GF-D8 (cell line): ENCODE data around the gene KIAA1143.
A peak's percentile ranks its signal among the peaks of the same experiment; 100 is the strongest.

ENCODE experiments used
- DNase-seq: peaks from one replicate; lab custom pipeline; 2025; lab: John Stamatoyannopoulos, UW

KIAA1143 gene

DNA sequence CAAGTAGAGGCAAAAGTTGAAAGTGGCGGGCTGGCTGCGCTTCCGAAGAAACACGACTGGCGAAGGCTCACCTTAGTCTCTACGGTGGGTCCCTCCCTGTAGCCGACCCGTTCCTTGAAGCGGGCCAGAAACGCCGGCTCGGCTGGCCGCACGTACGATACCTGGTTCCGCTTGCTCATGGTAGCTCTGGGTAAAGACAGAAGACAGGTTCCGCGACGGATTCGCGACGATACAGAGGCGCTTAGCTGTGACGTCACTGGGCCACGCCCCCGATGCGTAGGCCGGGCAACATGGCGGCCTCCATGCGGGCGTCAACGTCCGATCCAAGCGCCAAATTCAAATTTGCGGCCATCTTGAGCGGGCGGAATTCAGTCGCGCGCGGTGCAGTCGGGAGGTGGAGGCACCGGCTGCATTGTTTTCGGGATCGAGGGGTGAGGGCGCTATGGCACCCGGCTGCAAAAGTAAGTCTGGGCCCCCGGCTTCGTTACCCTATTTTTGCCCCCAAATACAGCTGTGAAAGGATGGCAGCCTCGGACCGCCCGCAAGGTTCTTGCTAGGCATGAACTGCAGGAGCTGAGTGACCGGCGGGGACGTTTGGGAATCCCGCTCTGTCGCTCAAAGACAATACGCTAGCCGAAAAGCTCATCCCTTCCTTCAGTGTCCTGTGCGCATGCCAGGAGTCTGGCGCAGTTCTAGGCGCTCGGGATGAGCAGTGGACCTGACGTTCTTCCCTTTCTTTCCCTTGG is at the start of gene KIAA1143, which contains the start of gene KIF15:
Gene KIAA1143 (minus strand): TSS at position 196 of the 746 bp plus-strand sequence. CDS start 17 bp downstream, at position 179.
Gene KIF15 (plus strand): TSS at position 371 of the 746 bp plus-strand sequence. CDS start 72 bp downstream, at position 443.
- peak; percentile 83 for DNase-seq

- no peak for DNase-seq
These were observed 44.5 kb upstream of the KIAA1143 start for GRCh38 chr3:44805960-44806359.

DNA sequence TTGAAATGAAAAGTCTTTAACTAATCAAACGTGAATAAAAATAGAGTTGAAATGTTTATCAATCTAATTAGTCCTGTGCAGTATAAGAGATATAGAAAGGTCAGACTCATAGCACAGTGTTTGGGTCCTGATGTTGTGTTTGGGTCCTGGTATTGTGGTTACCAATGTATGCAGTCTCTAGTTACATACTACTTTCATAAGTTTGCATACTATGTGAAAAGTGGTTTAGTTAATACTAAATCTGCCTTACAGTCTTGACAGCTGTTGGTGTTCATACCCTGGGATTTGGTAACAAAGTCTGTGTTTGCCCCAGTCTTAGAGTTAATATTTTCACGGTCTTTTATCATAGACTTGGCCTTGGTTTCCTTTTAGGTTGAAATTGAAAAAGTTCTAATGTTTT is 41.9 kb upstream of the KIAA1143 start:
- no peak for DNase-seq

- DNase-seq = peak; percentile 42
These were observed 40.6 kb upstream of the KIAA1143 start for GRCh38 chr3:44802011-44802410.

- DNase-seq = no peak
These were observed 33.8 kb upstream of the KIAA1143 start for GRCh38 chr3:44795197-44795596.

GRCh38 chr3:44782891-44783290 is 21.5 kb upstream of the KIAA1143 start:
- no peak for DNase-seq

GRCh38 chr3:44772099-44772442 is 10.7 kb upstream of the KIAA1143 start:
- DNase-seq = no peak

DNA sequence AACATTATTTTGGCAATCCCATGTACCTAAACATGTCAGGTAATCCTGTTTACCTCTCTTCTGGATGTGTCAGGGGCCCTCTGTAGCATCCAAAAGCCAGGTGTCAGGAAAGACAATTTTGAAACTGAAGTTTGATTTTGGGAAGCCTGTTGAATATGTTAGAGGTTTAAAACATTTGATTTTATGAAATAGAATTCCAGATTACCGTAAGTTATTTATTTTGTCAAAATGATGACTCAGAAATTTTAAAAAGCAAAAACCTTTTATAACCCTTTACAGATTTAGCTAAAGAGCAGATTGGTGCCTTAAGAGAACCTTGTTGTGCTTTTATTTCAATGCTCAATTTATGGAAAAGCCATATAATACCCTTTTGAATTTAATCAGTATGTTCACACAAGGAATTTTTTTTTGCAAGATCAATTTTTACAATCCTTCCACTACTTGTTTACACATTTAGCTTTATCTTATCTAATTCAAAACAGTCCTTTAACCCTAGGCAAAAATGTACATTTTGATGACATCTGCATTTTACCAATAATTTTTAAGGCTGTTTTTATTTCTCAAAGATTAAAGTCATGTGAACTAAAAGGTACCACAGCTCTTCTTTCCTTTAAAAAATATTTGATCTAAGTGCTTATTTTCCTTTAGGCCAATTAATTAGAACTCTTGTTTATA is 10.1 kb upstream of the KIAA1143 start:
- DNase-seq = no peak

GRCh38 chr3:44764248-44764647 is 2.8 kb upstream of the KIAA1143 start:
- DNase-seq = no peak

DNA sequence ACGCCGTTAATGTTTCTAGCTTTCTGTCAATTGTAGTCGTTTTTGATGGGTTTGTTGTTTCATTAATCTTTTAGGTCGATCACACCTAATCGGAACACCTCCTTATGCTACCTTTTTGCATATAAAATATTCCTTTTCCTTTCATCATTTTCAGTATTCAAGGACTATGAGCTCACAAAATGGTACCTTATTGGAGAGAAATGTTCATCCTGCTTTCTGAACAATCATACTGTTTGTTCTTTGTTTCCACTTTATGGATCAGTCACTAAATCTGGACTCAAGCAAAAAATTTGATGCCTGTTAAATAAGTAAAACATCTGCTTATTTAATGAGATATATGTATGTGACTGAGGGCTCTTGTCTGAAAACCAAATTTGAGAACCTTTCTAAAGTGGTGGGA is 1.3 kb upstream of the KIAA1143 start:
- no peak for DNase-seq

GRCh38 chr3:44762170-44762677 is 805 bp upstream of the KIAA1143 start:
- no peak for DNase-seq

- DNase-seq = no peak
These were observed 357 bp downstream of the KIAA1143 start for GRCh38 chr3:44761101-44761423.

DNA sequence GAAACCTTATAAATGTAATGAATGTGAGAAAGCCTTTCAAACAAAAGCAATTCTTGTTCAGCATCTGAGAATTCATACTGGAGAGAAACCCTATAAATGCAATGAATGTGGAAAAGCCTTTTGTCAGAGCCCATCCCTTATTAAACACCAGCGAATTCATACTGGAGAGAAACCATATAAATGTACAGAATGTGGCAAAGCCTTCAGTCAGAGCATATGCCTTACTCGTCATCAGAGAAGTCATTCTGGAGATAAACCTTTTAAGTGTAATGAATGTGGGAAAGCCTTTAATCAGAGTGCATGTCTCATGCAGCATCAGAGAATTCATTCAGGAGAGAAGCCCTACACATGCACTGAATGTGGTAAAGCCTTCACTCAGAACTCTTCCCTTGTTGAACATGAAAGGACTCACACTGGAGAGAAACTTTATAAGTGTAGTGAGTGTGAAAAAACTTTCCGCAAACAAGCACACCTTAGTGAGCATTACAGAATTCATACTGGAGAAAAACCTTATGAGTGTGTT is 26.7 kb downstream of the KIAA1143 start:
- DNase-seq = no peak

DNA sequence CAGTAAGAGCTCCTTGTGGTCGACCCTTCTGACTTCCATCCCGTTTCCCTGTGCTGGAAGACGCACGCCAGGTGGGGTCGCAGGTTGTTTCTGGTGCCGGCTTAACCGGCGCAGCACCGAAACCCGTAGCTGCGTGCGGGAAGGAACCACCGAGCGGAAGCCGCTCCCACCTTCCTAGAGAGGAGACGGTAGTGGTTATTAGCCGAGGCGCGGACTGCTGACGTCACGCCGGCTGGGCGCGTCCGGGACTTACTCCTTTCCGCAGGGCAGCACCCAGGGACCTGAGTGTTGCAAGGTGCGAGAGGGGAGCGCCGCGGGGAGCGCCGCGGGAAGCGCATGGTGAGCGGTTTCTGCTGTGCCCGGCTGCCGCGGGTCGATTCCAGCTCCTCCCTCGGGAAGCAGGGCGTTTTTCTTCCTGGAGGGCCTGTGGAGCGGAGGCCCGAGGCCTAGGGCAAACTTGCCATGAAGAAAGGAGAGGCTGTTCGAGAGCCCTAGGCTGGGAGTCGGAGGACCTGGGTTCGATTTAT is 32.0 kb downstream of the KIAA1143 start, which contains the start of gene ZNF501:
Gene ZNF501 (plus strand): TSS at position 252 of the 527 bp plus-strand sequence. CDS start 4,787 bp downstream, outside the sequence.
- DNase-seq = no peak

DNA sequence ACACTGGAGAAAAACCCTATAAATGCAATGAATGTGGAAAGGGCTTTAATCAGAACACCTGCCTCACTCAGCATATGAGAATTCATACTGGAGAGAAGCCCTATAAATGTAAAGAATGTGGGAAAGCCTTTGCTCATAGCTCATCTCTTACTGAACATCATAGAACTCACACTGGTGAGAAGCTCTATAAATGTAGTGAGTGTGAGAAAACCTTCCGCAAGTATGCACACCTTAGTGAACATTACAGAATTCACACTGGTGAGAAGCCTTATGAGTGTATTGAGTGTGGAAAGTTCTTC is 39.4 kb downstream of the KIAA1143 start:
- DNase-seq = no peak

DNA sequence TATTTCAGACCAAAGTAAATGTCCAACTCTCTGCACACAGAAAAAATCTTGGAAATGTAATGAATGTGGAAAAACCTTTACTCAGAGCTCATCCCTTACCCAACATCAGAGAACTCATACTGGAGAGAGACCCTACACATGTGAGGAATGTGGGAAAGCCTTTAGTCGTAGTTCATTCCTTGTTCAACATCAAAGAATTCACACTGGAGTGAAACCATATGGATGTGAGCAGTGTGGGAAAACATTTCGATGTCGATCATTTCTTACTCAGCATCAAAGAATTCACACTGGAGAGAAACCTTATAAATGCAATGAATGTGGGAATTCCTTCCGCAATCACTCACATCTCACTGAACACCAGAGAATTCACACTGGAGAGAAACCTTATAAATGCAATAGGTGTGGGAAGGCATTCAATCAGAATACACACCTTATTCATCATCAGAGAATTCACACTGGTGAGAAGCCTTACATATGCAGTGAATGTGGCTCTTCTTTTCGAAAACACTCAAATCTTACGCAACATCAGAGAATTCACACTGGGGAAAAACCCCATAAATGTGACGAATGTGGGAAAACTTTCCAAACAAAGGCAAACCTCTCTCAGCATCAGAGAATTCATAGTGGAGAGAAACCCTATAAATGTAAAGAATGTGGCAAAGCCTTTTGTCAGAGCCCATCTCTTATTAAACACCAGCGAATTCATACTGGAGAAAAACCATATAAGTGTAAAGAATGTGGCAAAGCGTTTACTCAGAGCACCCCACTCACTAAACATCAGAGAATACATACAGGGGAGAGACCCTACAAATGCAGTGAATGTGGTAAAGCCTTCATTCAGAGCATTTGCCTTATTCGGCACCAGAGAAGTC is 40.0 kb downstream of the KIAA1143 start:
- no peak for DNase-seq

DNA sequence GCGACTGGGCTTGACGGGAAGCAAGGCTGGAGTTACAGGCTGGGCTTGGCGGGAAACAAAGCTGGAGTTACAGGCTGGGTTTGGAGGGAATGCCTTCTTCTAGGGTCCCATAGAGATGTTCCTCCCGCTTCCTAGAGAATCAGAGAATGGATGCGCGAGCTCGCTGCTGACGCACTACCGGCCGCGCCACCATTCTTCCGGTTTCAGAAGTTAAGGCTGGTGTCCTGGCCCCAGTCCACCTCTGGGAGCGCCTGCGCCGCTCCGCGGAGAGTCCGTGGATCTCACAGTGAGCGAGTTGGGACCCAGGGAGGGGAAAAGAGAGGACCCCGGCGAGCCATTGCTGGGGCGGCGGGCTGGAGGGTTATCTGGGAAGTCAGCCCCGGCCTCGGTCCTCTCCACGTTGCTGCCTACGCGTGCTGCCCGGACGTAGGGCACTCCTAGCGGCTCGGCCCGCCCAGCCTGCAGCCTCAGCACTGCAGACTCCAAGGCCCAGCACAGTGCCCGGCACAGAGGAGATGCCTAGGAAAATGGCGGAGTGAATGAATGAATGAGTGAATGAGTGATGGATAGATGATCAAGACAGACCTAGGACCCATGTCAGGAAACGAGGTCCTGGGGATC is 48.9 kb downstream of the KIAA1143 start, which contains the start of gene ZNF502:
Gene ZNF502 (plus strand): TSS at position 206 of the 621 bp plus-strand sequence. CDS start 7,602 bp downstream, outside the sequence.
- DNase-seq = no peak
